Activated CD4-positive, CD25-positive, alpha-beta regulatory T cell treated with anti-CD3 and anti-CD28 coated beads, Interleukin-2, amount 50 U/mL, for 16 hours (primary cell): ENCODE measurements around the gene DRD3.

Experiments
- DNase-seq: peaks from one replicate; pipeline ENCODE4 v3.0.0-alpha.2; 2020; ENCODE audit warnings: low read depth, low spot score

Gene DRD3

DNA sequence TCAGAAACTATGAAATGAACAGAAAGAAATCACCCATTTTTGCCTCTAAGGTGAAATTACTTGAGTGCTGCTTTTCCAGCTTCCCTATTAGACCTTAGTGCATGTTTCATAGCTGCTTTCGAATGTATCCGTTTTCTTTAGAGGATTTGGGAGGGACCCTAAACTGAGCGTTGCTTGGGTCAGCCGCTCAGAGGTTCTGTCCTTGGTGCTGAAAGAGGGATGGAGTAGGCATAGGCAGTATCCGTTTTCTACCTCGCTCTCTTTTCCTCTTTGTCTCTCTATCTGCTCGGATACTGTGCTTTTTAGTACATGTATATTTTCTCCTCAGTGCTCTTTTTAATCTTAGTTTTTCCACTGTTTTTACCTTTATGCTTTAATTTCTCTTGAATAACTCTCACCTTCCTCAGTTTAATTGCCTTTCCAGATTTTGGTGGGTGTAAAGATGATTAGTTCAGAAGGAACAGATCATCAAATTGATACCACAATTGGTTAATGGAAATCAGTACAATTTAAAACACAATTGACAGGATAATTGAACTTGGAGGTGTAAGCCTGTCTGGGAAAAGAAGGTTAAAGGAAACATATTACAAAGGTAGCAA, at the start of gene DRD3:
DRD3 (minus strand) TSS at position 283 of the 599 bp plus-strand sequence. CDS start 7,060 bp downstream, outside the sequence.
- DNase-seq, result no peak

DNA sequence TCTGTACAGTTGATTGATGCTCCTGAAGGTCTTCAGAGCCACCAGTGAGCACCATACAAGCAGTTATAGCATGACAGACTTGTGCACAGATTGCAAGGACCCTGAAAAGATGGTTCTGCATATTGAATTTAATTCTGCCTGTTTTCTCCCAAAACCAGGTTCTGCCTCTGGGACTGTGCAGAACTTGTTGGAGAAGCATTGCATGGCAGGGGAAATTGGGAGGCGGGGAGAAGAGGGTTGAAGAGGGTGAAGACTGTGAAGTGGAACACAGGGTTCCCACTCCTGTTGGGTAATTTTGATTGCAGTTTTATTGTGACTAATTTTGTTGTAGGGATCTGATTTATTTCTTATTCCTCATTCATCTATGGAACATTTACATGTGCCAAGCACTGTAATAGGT, 48.2 kb upstream of the DRD3 start:
- DNase-seq, result no peak

DNA sequence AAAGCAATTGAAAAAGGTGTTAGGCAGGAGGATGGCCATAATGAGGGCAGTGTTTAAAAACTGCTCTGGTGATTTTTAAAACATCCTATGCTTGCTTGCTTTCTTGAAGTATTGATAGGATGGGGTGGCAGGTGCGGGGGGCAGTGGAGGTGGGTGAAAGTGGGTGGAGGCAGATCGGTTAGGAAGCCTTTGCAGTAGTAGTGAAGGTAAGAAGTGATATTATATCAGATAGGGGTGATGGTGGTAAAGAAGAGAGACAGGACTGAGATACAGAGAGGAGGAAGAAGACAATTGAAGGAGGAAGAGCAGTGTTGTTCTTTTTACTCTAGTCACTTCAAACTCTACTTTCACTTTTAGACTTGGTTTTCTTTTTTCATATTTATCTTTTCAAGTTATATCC, 47.5 kb upstream of the DRD3 start:
- DNase-seq, result no peak

DNA sequence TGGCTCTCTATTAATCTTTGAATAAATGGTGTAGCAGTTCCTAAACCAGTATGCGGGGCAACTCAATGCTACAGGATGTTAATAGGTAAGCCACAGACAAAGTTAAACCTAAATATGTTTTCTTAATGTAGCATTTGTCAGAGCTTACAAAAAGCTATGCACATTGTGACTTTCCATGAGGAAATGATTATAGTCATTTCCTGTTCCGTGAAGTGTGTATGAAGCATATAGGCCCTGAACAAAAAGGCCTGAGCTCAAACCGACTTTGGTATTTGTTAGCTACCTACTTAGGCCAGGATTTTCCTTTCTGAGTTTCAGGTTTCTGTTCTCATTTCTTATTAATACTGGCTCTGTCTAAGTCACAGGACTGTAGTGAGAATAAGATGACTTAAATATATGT, 44.3 kb upstream of the DRD3 start:
- no peak for DNase-seq

DNA sequence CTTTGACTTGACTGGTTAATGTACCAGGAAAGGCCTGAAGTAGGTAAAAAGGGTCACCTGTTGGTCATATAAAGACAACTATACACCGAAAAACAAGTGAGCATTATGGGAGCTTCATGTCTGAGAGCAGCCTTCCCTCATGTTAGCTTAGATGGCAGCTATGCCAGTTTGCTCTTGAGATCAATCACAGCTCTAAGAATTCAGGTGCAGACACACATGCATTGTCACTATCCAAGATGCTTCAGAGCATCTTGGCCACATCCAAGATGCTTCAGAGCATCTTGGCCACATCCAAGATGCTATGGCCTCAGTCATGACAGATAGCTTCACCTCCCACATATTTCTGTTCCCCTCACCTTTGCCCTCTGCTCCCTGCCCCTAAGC, 43.0 kb upstream of the DRD3 start:
- DNase-seq, result no peak

DNA sequence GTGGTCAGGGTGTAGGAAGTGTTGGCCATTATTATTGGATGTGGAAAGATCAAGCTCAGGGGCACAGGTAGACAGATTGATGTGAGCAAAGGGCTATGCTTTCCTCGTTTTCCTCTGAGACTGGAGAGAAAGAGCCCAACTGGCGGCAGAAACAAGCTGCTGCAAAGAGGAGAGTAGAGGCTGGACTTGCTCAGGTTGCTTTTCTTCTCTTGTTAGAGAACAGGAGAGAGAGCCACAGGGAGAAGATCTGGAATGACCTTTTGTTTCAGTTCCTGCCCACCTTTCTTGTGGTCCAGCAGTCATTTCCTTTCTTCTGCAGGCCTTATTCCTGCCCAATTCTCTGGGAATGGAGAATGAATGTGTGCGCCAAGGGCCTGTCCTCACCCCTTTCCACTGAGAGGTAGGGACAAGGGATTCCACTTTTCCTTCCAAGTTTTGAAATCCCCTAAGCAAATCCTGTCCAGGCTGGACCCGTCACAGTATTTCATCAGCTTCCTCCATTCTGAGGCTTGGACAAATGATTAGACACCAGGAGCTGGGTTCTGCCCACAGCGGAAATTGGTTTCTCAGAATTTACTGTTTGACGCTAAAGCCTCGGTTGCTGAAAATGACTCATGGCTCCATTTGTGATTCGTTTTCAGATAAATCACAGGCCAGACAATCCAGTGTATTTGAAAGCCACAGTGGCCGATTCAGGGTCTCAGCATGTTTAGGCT, 42.5 kb upstream of the DRD3 start:
- peak; percentile 39 for DNase-seq

DNA sequence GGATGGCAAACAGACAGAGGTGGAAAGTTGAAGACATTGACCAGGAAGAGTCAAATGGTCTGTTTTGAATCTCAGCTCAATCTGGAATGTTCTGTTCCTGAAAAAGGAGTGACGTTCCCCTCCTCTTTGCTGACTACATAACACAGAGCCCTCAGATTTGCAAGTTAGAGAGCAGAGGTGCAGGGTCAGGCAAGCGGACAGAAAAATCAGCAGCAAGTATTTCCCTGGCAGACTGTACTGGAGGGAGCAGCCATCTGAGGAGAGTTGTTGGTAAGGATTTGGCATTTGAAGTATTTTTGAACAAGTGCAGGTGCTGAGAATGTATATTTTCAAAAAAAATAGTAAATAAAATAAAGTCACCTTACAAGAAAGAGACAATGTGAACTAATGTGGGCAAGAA, 40.9 kb upstream of the DRD3 start:
- no peak for DNase-seq

DNA sequence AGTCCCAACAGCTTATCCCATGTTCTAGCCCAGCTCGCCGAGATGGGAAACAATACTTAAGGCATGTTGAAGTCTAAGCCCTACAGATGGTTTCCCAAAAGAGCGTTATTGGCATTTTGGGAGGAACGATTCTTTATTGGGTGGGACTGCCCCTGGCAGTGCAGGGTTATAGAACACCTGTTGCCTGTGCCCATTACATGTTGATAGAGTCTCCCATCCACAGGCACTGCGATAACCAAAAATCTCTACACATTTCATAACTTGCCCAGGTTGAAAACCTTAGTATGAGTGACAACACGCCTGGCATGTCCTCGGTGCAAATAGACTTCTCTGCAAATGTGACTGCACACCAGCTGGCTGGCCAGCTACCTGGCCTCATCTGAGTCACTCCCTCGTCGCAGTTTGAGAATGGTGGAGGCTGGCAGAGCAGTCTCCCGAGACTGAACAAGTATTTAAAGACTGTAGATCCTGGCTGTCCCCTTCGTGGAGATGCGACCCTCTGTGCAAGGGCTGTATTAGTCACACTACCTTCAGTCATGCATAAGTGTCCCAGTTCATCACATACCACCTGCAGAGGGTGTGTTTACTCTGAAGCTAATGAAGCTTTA, 39.8 kb upstream of the DRD3 start:
- no peak for DNase-seq

DNA sequence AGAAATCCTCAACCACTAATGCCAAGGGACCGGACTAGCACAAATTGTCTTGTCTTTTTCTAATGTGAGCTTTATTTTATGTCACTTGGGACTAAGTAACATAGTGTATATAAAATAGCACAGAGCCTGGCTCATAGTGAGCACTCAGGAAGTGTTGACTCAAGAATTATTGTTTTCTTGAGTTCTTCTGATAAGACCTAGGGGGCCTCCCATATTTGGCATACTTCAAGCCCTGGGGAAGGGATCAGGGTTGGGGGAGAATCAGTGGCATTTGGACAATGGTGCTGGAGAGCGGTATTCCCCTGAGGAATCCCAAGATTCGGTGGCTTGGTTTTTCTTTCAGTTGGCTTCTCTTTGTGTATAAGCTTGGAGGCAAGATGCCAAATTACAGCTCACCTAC, 39.2 kb upstream of the DRD3 start:
- DNase-seq, result no peak

DNA sequence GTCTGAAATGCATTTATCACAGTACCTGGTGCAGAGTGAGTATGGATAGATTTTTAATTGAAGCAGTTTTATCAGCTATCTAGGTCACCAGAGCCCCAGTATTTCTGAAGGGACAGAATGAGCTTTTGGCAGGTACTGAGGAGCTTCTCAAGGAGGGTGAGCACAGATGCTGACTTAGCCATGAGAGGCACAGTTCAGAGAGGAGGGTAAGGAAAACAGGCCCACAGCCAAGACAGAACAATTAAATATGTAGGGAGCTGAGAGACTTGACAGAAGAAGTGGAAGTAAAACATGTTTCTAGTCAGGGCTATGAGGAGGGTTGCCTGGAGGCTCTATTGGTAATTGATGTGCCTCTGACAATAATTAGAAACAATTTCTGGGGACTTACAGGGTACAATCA, 38.4 kb upstream of the DRD3 start:
- no peak for DNase-seq

DNA sequence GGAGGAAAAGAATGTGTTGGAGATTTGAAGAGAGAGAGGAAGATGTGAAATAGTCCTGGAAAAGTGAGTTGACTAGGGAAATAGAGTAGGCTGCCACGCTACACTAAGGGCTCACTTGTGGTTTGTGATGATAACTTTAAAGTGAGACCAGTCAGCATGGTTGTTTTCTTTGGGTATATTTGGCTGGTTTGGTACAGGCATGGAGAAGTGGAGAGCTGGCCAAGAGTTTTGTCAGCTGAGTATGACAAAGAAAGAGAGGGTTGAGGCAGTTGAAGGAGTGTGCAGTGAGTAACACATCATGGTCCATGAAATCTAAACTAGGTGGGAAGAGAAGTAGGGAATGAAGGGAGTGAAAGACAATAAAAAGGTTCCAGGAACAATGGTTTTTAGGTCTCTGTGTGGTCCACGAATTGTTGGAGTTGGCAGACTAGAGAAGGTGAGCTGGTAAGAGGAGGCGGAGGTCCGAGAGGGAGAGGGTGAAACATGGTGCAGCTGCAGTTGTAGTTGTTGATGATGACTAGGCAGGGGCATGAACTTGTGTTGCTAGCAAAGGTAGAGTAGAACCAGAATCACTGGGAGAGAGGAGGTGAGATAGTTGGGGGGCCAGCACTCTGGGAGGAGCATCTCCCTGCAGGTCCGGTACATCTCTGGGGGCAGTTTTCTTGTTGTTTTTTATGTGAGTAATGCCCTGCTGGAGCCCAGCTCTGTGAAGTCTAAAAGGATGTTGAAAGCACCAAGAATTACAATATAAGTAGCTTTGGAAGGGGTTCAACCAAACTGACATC, 37.5 kb upstream of the DRD3 start:
- no peak for DNase-seq

DNA sequence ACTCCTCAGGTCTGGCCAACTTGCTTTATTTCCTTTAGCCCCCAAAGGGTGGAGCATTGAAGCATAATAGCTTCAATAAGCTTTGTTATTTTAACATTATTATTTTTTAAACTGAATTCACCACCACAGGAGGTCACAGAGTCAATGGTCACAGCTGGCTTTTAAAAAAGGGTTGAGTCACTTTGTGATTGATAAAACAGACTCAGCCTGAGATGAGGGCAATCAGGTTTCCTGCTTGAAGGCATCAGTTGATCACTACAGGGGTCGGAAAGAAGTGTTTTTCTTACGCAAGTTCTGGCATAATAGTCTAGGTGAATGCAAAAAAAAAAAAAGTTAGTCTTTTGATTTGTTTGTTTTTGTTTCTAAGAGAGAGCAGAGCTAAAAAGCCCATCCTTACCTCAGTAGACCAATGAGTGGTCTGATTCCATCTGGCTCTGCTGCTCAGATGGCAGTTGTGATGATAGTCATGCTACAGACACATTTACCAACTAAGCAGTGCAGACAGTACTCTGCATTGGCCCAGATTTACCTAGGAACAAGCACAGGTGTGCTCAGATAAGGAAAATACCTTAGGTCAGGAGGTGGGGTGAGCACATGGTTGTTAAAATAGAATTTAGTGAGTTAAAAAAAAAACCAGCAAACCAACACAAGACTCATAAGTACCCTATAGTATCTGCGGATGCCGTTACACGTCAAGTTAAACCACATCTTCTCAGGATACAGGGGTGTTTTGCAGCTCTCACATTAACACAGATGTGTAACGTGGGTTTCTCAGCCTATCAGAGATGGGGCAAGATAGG, 35.9 kb upstream of the DRD3 start:
- peak; percentile 36 for DNase-seq

DNA sequence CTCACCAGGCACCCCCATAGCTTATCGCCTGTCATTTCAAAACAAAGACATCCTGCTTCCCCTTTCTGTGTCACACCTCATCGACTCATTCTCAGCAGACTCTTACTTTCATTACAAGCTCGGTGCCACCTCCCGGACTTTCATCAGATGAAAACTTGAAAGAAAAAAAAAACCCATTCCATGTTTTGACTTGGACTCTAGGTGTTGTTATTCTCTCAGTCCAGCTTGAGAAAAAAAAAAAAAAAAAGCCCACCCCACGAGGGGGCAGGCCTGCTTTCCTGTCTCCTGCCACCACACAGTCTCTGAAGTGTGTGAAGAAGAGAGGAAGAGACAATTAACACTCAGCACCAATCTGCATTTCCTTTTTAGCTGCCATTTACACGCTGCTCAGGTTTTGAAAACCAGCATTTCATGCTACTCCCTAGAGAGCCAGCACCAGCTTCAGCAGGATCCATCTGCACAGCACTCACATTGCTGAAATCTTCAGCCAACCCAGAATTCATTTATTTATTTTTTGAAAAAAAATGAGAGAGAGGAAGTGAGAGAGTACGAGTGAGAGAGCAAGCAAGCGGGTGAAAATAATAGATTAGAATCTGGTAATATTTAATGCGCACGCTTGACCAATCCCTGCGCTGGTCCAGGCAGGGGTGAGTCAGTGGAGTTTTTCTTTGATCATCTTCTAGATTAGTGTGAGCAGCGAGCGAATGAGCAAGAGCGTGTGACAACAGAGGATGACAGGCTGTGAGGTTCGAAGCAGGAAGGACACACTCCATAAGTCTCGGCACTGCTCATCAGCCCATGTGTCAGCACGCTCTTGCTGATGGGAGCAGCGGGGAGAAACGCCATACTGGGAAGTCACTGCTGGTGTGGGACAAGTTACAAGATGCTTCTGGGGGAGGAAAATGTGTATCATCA, 35.0 kb upstream of the DRD3 start:
- DNase-seq, result peak; percentile 50

DNA sequence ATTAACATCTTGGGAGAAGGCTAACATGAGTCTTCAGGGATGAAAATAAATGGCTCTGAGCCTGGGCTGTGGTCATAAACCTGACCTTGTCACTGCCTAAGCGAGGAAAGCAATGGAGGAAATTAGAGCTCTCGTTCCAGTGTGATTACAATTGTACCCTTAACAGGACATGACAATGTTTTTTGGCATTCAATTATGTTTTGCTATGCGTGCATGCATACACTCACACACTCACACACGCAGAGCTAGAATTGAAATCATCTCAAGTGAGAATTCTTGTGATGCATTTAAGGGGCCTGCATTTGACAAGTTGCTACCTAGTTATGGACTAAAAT, 34.4 kb upstream of the DRD3 start:
- DNase-seq, result no peak

DNA sequence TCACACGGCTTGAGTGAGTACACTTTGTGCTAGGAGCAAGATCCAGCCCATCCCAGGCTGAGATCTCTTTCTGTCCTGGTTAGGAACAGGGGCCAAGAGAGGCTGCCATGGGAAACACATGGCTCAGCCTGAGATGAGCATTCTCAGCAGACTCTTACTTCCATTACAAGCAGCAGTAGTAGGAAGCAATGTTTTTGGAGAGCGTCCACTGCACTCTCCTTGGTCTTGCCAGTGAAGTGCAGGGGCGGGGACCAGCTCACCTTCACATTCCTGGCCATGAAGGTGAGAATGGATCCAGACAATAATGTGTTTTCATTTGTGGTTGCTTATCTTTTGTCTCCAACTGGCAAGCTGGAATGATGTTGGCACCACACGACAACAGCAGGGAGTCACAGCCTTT, 33.8 kb upstream of the DRD3 start:
- DNase-seq, result no peak

DNA sequence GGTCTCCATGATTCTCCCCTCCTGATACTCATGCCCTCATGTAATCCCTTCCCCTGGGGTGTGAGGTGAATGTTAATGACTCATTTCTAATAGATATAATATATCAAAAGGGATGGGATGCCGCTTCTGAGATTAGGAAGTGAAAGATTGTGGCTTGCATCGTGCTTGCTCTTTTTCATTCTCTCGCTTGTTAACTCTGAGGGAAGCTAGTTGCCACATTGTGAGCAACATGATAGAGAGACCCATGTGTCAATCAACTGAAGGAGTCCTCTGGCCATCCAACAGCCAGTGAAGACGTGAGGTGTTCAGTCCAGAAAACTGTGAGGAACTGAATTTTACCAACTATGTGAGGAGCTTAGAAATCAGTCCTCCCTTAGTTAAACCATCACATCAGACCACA, 28.9 kb upstream of the DRD3 start:
- no peak for DNase-seq

DNA sequence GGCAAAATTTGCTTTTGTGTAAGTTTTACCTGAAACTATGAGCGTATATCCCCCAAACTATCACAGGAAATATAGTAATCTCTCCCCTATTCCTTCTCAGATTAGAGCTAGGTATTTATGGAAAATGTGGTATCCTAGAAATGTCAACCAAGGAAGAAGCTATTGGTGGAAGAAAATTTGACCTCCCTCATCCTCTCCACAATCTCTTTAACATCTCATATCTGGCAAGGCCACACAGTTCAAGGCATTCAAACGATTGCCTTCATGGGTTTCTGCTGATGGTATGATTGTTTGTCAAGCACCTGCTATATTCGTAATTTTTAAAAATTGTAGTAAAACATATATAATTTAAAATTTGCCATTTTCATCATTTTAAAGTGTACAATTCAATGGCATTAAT, 27.5 kb upstream of the DRD3 start:
- no peak for DNase-seq

DNA sequence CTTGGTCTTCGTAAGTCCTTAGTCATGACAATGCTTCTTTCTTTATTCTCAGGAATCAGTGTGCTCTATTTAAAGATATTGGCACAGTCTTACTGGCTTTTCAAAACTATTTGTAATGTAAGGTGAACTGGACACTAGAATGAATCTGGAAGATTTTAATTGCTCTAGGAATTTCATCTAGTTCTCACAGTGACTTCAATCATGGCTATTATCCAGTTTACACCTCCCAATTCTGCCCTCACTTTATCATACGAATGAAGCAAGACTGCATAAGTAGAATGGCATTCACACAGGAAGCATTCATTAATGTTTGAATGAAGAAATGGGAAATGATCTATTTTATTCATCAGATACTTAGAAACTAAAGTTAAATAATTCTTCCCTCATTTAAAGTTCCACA, 26.7 kb upstream of the DRD3 start:
- no peak for DNase-seq

DNA sequence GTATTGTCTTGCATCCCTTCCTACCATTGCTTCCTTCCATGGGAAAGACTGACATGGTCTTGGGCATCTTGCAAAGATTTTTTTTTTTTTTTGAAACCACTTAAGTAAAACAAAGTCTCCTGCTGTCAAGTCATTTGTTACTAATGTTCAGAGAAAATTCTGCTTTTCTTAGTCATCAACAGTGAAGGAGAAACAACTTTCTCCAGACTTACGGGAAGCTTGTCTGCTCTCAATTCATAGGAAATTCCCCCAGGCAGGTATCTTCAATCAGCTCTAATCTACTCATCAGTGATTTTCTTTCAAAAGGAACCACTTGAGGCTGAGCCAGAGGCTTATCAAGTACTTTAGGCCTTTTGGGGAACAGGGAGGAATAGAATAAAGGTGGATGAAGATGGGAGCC, 15.9 kb upstream of the DRD3 start:
- no peak for DNase-seq

DNA sequence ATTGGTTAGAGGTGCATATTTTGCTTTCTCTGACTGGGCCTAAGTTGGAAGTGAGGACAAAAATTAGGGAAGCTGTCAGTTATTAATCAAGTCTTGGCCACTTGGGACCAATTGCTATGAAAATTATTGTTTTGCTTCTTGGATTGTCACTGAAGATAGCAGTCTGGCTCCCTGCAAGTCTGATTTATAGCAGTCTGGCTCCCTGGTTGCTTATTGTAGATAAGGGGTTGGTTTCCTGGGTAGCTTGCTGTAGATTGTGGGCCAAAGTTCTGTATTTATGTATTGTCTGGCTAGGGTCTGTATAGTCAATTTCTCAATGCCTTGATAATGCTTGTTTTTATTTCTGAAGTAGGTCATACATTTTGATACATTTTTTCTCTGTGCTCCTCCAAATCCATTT, 13.3 kb upstream of the DRD3 start:
- DNase-seq, result no peak

DNA sequence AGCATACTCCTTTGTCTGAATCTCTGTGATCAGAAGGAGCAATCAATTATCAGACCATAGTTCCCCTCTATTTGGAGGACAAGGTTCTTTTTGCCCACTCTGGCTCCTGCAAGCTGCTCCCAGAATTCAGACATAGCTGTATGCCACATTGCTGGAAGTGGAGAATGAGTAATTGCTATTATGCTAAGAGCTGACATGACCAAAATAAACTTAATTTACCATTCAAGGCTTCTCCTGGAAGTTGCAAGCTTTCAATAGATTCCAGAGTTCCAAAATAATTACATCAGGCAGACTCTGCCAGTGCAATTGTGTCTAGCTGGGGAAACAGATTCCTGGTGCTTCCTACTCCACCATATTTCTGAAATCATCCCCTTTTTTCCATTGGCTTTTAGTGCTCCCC, 7.6 kb upstream of the DRD3 start:
- DNase-seq, result no peak
